ENCODE data around the gene SEC31B. TPM values are rescaled to one million over a fixed set of nuclear protein-coding genes. Genes with fewer than 3 reads are reported as not detected.

Gene SEC31B
- total RNA-seq, 2 donors from 2014 or later: 11.2 to 12.7 TPM

DNA sequence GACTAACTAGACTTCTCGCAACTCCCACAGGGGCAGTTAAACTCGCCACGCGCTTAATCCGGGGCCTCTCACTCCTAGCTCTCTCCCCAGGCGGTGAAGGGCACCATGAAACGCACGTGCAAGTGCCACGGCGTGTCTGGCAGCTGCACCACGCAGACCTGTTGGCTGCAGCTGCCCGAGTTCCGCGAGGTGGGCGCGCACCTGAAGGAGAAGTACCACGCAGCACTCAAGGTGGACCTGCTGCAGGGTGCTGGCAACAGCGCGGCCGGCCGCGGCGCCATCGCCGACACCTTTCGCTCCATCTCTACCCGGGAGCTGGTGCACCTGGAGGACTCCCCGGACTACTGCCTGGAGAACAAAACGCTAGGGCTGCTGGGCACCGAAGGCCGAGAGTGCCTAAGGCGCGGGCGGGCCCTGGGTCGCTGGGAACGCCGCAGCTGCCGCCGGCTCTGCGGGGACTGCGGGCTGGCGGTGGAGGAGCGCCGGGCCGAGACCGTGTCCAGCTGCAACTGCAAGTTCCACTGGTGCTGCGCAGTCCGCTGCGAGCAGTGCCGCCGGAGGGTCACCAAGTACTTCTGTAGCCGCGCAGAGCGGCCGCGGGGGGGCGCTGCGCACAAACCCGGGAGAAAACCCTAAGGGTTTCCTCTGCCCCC is 37.4 kb downstream of the SEC31B start:
- TF ChIP-seq, protein P1, sequence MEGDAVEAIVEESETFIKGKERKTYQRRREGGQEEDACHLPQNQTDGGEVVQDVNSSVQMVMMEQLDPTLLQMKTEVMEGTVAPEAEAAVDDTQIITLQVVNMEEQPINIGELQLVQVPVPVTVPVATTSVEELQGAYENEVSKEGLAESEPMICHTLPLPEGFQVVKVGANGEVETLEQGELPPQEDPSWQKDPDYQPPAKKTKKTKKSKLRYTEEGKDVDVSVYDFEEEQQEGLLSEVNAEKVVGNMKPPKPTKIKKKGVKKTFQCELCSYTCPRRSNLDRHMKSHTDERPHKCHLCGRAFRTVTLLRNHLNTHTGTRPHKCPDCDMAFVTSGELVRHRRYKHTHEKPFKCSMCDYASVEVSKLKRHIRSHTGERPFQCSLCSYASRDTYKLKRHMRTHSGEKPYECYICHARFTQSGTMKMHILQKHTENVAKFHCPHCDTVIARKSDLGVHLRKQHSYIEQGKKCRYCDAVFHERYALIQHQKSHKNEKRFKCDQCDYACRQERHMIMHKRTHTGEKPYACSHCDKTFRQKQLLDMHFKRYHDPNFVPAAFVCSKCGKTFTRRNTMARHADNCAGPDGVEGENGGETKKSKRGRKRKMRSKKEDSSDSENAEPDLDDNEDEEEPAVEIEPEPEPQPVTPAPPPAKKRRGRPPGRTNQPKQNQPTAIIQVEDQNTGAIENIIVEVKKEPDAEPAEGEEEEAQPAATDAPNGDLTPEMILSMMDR (IDR thresholded peaks at IDR 0.05): peak; percentile 73
- no peak for ATAC-seq (ENCODE audit: insufficient number of reproducible peaks, low FRiP score, low read depth)

DNA sequence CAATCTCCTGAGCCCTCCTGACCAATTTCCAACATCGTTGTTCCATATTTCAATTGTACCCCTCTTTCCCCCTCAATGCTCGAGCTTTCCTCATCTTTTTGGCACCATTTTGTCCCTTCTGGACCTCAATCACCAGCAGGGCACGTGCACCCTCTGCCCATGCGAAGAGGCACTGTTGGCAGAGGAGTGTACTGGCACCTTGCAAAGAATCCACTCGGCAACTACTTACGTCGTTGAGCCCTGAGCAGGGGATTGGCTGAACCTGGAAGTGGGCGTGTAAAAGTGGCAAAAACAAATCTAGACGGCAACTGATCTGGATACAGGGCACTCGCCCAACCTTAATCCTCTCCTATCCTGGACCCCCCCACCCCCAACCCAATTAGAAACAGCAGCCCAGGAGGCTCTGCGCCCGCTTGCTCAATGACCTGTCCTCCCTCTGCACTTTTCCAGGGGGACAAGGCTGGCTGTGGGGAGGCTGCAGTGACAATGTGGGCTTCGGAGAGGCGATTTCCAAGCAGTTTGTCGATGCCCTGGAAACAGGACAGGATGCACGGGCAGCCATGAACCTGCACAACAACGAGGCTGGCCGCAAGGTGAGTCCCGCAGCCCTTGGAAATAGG is 38.1 kb downstream of the SEC31B start:
- H3K27ac ChIP-seq: no peak overlapping the region
- DNase-seq (ENCODE audit: low spot score): peak; percentile 51
- H3K9me3 ChIP-seq: no peaks in the 10 kb centered on the region
- H3K4me1 ChIP-seq (ENCODE audit: control insufficient read depth in 1 of 2, low read depth in 2 of 2): peaks cover 0 to 14% of the 10 kb centered on the region in 2 donors
- no peaks in the 10 kb centered on the region for H3K36me3 ChIP-seq
- peak overlapping the region; percentile 72 for H3K4me3 ChIP-seq
- H3K27me3 ChIP-seq (replicated peaks; ENCODE audit: insufficient read depth): no peaks in the 10 kb centered on the region
- TF ChIP-seq, protein P1 (IDR thresholded peaks at IDR 0.05): no peak
- ATAC-seq (ENCODE audit: insufficient number of reproducible peaks, low FRiP score, low read depth): peak; percentile 97

More for the DNA sequence above, 37.4 kb downstream of the SEC31B start:
- H3K27me3 ChIP-seq (replicated peaks; ENCODE audit: insufficient read depth): no peaks in the 10 kb centered on the region
- peaks cover 6% of the 10 kb centered on the region for H3K36me3 ChIP-seq
- DNase-seq (ENCODE audit: low spot score): no peak
- H3K9me3 ChIP-seq: no peaks in the 10 kb centered on the region
- no peak overlapping the region for H3K27ac ChIP-seq
- peak overlapping the region; percentile 72 for H3K4me3 ChIP-seq
- H3K4me1 ChIP-seq (ENCODE audit: control insufficient read depth in 1 of 2, low read depth in 2 of 2): peaks cover 0 to 14% of the 10 kb centered on the region in 2 donors

DNA sequence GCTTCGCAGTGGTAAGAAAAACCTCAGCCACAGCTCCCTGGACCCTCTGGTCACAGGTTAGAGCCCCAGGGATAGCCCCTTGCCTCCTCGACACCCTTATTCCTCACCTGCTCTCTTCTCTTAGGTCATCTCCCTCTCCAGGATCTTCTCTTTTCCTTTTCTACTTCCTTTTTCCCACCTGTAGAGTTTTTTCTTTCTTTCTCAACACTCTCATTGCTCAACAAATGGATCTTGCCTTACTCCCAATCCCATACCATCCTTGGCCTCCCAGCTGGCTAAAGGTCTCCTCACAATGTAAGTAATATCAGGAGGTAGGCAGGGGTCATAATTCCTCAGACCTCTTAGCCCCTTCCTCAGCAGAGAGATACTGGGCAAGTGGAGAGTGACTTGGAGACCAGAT is 39.7 kb downstream of the SEC31B start:
- Histone ChIP-seq H3K36me3 (no peaks in the 10 kb centered on the region), H3K4me3 (no peak overlapping the region), H3K9me3 (no peaks in the 10 kb centered on the region), H3K27me3 (replicated peaks; ENCODE audit: insufficient read depth) (no peaks in the 10 kb centered on the region), H3K27ac (no peak overlapping the region), H3K4me1 (ENCODE audit: control insufficient read depth in 1 of 2, low read depth in 2 of 2) (peaks cover 0 to 14% of the 10 kb centered on the region in 2 donors)
- TF ChIP-seq, protein P1 (IDR thresholded peaks at IDR 0.05): no peak
- no peak for ATAC-seq (ENCODE audit: insufficient number of reproducible peaks, low FRiP score, low read depth)
- no peak for DNase-seq (ENCODE audit: low spot score)

DNA sequence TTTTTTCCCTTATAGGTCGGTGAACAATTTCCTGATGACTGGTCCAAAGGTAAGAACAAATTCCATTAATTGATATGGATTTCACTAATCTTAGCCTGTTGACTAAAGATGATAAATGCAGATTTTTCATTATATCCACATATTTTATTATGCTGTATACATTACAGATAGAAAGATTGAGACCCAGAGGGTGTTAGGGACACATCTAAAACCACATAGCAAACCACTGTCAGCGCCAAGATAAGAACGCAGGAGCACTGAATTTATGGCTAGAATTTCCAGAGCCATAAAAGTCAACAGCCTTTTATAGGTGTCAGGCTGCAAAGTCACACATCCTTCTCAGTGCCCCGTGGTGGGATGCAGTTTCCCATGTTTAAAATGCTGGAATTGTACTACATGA is 40.6 kb downstream of the SEC31B start:
- DNase-seq (ENCODE audit: low spot score) (no peak), ATAC-seq (ENCODE audit: insufficient number of reproducible peaks, low FRiP score, low read depth) (no peak)
- TF ChIP-seq, protein P1 (IDR thresholded peaks at IDR 0.05): no peak
- Histone ChIP-seq H3K27ac (no peak overlapping the region), H3K36me3 (no peaks in the 10 kb centered on the region), H3K27me3 (replicated peaks; ENCODE audit: insufficient read depth) (no peaks in the 10 kb centered on the region), H3K4me3 (no peak overlapping the region), H3K4me1 (ENCODE audit: control insufficient read depth in 1 of 2, low read depth in 2 of 2) (peaks cover 0 to 14% of the 10 kb centered on the region in 2 donors), H3K9me3 (no peaks in the 10 kb centered on the region)

DNA sequence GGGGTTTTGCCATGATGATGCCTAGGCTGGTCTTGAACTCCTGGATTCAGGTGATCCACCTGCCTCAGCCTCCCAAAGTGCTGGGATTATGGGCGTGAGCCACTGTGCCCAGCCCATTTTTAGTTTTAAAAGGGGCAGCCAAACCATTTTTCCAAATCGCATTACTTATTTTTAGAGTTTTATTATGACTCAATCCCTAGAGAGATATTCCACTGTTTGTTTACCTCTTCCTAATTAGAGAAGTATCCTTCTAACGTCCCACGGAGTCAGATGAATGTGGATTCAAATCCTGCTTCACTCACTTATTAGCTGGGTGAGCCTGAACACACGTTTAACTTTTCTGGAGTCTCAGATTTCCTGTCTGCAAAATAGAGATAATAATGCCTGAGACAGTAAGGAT is 41.7 kb downstream of the SEC31B start:
- DNase-seq (ENCODE audit: low spot score) (no peak), ATAC-seq (ENCODE audit: insufficient number of reproducible peaks, low FRiP score, low read depth) (no peak)
- H3K27ac ChIP-seq: no peak overlapping the region
- TF ChIP-seq, protein P1 (IDR thresholded peaks at IDR 0.05): no peak
- H3K9me3 ChIP-seq: no peaks in the 10 kb centered on the region
- H3K27me3 ChIP-seq (replicated peaks; ENCODE audit: insufficient read depth): no peaks in the 10 kb centered on the region
- peaks cover 0 to 13% of the 10 kb centered on the region in 2 donors for H3K4me1 ChIP-seq (ENCODE audit: control insufficient read depth in 1 of 2, low read depth in 2 of 2)
- H3K4me3 ChIP-seq: no peak overlapping the region
- no peaks in the 10 kb centered on the region for H3K36me3 ChIP-seq
